Cerebellar cortex (tissue), 1 donor: ENCODE data around the gene CCNDBP1.

ENCODE experiments used
- DNase-seq: peaks from one replicate; pipeline ENCODE4 v3.0.0-alpha.2; 2015; ENCODE audit warnings: low spot score

Gene CCNDBP1

DNA sequence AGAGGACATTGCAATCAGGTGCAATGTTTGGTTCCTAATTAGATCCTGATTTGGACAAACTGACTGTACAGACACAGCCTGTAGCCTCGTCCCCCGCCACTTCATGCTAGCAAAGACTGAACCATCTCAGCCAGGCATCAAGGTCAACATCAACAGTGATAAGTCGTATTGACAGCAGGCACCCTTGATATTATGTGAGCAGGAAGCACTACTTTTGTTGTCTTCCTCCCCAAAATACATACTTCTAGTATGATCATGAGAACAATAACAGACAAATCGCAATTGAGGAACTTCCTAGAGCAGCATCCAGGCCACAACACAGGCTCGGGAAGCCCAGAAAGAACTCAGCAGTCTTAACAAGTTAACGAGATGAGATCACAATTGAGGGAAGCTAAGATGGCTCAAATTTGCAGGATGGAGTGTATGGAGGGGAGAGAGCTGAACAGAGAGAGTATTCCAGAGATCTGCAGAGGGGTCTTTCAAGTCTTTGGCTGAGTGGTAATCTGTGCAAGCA is 61.1 kb downstream of the CCNDBP1 start:
- DNase-seq: no peak
